Suprapubic skin (tissue), 4 donors: ENCODE measurements around the gene AFF2. TPM values are rescaled to one million over a fixed set of nuclear protein-coding genes. Genes with fewer than 3 reads are reported as not detected.

Source experiments
- DNase-seq, 2 donors: peaks; one replicate each; pipeline ENCODE4 v3.0.0-alpha.2; 2019; ENCODE audit warnings: low spot score in 2 of 2
- H3K27ac ChIP-seq: fragments of 200-600 bp; sonication (generic); one replicate; pipeline ENCODE4 v1.5.1; 2019
- H3K27me3 ChIP-seq: fragments of 200-600 bp; sonication (generic); one replicate; pipeline ENCODE4 v1.5.1; 2019
- H3K36me3 ChIP-seq: fragments of 200-600 bp; sonication (generic); one replicate; pipeline ENCODE4 v1.5.1; 2019
- H3K4me1 ChIP-seq: fragments of 200-600 bp; sonication (generic); one replicate; pipeline ENCODE4 v1.5.1; 2019
- H3K4me3 ChIP-seq: fragments of 200-600 bp; sonication (generic); one replicate; pipeline ENCODE4 v1.5.1; 2019; ENCODE audit warnings: mild to moderate bottlenecking
- H3K9me3 ChIP-seq: fragments of 200-600 bp; sonication (generic); one replicate; pipeline ENCODE4 v1.5.1; 2019
- CTCF ChIP-seq, 2 donors: fragments of 200-600 bp in 1 of 2; fragments of 450-650 bp in 1 of 2; sonication (generic) in 1 of 2; IDR thresholded peaks; one replicate each; pipeline ENCODE4 v1.5.1; 2016 to 2019; ENCODE audit warnings: antibody characterized with exemption in 2 of 2, mild to moderate bottlenecking in 1 of 2, moderate library complexity in 1 of 2
- EP300 ChIP-seq: sonication (generic); formaldehyde crosslinking; IDR thresholded peaks from one replicate; pipeline ENCODE4 v1.6.1; 2017; ENCODE audit warnings: antibody characterized with exemption
- POLR2A ChIP-seq, 2 donors: fragments of 450-650 bp; IDR thresholded peaks; one replicate each; pipeline ENCODE4 v1.6.1; 2017; ENCODE audit warnings: antibody characterized with exemption in 2 of 2, mild to moderate bottlenecking in 2 of 2, moderate library complexity in 2 of 2
- POLR2AphosphoS5 ChIP-seq, 3 donors: sonication (generic); formaldehyde crosslinking; IDR thresholded peaks; one replicate each; pipeline ENCODE4 v1.6.1; 2017; ENCODE audit warnings: antibody characterized with exemption in 3 of 3
- WGBS: methylation state at CpG from one replicate; pipeline ENCODE4 v1.1.5; 2018; 5-methylcytosine and 5-hydroxymethylcytosine counted together
- total RNA-seq, 4 donors: library from RNA; depleted of rRNA; stranded (reverse); fragments of >200 nt; gene quantifications; one replicate each; pipeline ENCODE4 v1.1.0, GENCODE V29; 2016

AFF2 gene
- total RNA-seq, 4 donors from 2014 or later: 0.72 to 3.0 (median 1.6) TPM

DNA sequence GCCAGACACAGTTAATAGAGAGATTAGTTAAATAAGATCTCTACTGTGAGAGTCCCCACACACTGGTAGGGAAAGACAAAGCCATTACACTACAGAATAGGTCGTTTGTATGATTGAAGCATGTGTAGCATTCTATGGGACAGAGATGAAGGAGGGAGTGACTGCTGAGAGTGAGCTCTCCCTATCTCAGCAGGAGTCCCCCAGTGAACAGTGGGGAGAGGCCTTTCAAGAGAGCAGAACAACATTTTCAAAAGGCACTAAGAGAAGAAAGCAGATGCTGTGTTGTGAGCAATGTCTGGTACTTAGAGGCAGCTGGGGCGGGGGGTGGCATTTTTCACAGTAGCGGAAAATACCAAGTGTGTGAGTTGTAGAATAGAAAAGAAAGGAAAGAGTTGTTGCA, 413.6 kb downstream of the AFF2 start:
- DNase-seq: no peak
- Histone ChIP-seq H3K36me3 (no peaks in the 10 kb centered on the region), H3K9me3 (no peaks in the 10 kb centered on the region), H3K4me3 (no peak overlapping the region), H3K4me1 (no peaks in the 10 kb centered on the region), H3K27me3 (no peaks in the 10 kb centered on the region), H3K27ac (no peak overlapping the region)
- 69% methylated on average over 3 of the region's 3 CpGs for WGBS
- TF ChIP-seq POLR2AphosphoS5 (IDR thresholded peaks at IDR 0.05): no peak
- no peak for TF ChIP-seq EP300
- no peak for TF ChIP-seq POLR2A (IDR thresholded peaks at IDR 0.05)
- no peak for TF ChIP-seq CTCF (IDR thresholded peaks at IDR 0.05)

- Histone ChIP-seq H3K4me1 (no peaks in the 10 kb centered on the region), H3K27ac (no peak overlapping the region), H3K27me3 (no peaks in the 10 kb centered on the region), H3K4me3 (no peak overlapping the region), H3K36me3 (no peaks in the 10 kb centered on the region), H3K9me3 (no peaks in the 10 kb centered on the region)
- no peak for DNase-seq
- TF ChIP-seq POLR2A (IDR thresholded peaks at IDR 0.05) (no peak), POLR2AphosphoS5 (IDR thresholded peaks at IDR 0.05) (no peak), CTCF (IDR thresholded peaks at IDR 0.05) (no peak), EP300 (no peak)
- WGBS: 82% methylated on average over 3 of the region's 3 CpGs
Measured at GRCh38 chrX:148914783-148915182, 414.4 kb downstream of the AFF2 start.

DNA sequence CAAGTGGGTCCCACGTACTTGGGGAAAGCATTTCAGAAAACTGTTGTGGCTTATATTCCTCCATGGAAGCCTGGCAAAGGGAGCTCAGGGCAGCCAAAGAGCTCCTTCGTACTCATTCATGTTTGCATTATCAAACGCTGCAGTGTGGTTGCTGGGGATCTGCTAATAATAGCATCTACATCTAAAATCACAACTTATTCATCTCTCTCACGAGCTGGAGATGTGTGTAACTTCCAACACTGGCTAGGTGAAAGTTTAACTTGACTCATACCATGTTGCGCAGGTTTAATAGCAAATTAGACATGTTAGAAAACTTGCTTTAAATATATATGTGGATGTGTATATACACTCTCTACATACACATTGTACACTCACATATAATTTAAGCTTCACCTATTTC, 415.1 kb downstream of the AFF2 start:
- WGBS: 69% methylated on average over 5 of the region's 5 CpGs
- H3K4me1 ChIP-seq: no peaks in the 10 kb centered on the region
- no peaks in the 10 kb centered on the region for H3K9me3 ChIP-seq
- TF ChIP-seq POLR2A (IDR thresholded peaks at IDR 0.05) (no peak), POLR2AphosphoS5 (IDR thresholded peaks at IDR 0.05) (no peak), EP300 (no peak), CTCF (IDR thresholded peaks at IDR 0.05) (no peak)
- H3K4me3 ChIP-seq: no peak overlapping the region
- no peak overlapping the region for H3K27ac ChIP-seq
- no peaks in the 10 kb centered on the region for H3K27me3 ChIP-seq
- no peak for DNase-seq
- no peaks in the 10 kb centered on the region for H3K36me3 ChIP-seq

GRCh38 chrX:148917441-148917840, 417.0 kb downstream of the AFF2 start:
- Histone ChIP-seq H3K9me3 (no peaks in the 10 kb centered on the region), H3K27ac (no peak overlapping the region), H3K4me3 (no peak overlapping the region), H3K4me1 (no peaks in the 10 kb centered on the region), H3K27me3 (no peaks in the 10 kb centered on the region), H3K36me3 (no peaks in the 10 kb centered on the region)
- TF ChIP-seq POLR2A (IDR thresholded peaks at IDR 0.05) (no peak), CTCF (IDR thresholded peaks at IDR 0.05) (no peak), EP300 (no peak), POLR2AphosphoS5 (IDR thresholded peaks at IDR 0.05) (no peak)
- 67% methylated on average over 4 of the region's 4 CpGs for WGBS
- DNase-seq: no peak

- Histone ChIP-seq H3K27me3 (no peaks in the 10 kb centered on the region), H3K4me3 (no peak overlapping the region), H3K9me3 (no peaks in the 10 kb centered on the region), H3K4me1 (no peaks in the 10 kb centered on the region), H3K36me3 (no peaks in the 10 kb centered on the region), H3K27ac (no peak overlapping the region)
- no peak for DNase-seq
- TF ChIP-seq POLR2A (IDR thresholded peaks at IDR 0.05) (no peak), POLR2AphosphoS5 (IDR thresholded peaks at IDR 0.05) (no peak), CTCF (IDR thresholded peaks at IDR 0.05) (no peak), EP300 (no peak)
- 55% methylated on average over 2 of the region's 2 CpGs for WGBS
Measured at GRCh38 chrX:148923631-148924030, 423.2 kb downstream of the AFF2 start.
